Globus pallidus (tissue), 1 donor: Measurements from ENCODE around the gene ZNF469.
A peak's percentile ranks its signal among the peaks of the same experiment; 100 is the strongest.
"Not testable (repeated sequence)": the region's sequence is repeated elsewhere in the genome, so short reads cannot be mapped to it uniquely, and the experiment has no call there.

Experiments
- DNase-seq: peaks from one replicate; pipeline ENCODE4 v3.0.0-alpha.2; 2015; ENCODE audit warnings: low spot score

The ZNF469 gene

DNA sequence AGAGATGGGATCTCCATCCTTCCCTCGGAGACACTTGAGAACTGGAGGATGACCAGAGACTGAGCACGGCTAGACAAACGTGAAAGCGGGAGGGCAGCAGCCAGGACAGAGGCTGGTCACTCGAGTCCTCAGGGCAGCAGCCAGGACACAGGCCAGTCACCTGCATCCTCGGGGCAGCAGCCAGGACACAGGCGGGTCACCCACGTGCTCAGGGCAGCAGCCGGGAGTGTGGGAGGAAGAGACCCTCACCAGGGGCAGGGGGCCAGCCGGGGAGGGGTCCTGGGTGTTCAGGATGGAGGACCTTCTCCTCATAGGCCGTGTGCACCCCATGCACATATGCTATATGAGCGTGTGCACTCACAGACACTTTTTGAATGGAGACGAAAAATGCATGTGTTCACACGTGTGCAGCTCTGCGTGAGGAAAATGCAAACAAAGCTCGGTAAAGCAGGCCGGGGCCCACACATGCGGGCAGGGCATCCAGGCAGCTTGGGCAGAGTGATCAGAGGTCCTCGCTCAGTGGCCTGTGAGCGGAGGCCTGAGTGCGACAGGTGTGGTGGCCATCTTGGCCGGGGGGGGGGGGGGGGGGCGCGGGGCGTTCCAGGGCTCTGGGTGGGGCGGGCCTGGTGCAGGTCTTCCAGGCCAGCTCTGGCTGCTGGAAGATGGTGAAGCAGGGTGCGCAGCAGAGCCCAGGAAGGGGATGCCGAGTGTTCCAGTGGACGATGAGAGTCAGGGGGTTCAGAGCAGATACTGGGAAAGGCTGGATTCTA, 26.7 kb downstream of the ZNF469 start:
- no peak for DNase-seq

DNA sequence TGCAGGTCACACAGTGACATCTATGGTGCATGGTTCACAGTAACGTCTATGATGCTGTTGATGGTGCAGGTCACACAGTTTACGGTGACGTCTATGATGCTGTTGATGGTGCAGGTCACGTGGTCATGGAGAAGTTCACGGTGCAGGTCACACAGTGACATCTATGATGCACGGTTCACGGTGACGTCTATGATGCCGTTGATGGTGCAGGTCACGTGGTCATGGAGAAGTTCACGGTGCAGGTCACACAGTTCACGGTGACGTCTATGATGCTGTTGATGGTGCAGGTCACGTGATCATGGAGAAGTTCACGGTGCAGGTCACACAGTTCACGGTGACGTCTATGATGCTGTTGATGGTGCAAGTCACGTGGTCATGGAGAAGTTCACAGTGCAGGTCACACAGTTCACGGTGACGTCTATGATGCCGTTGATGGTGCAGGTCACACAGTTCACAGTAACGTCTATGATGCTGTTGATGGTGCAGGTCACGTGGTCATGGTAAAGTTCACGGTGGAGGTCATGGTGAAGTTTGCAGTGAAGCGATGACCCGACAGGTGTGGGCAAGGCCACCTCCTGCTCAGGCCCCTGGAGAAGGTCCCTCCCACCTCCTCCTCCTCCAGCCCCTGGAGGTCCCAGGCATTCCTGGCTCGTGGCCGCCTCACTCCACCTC, 27.7 kb downstream of the ZNF469 start:
- not testable (repeated sequence) for DNase-seq

DNA sequence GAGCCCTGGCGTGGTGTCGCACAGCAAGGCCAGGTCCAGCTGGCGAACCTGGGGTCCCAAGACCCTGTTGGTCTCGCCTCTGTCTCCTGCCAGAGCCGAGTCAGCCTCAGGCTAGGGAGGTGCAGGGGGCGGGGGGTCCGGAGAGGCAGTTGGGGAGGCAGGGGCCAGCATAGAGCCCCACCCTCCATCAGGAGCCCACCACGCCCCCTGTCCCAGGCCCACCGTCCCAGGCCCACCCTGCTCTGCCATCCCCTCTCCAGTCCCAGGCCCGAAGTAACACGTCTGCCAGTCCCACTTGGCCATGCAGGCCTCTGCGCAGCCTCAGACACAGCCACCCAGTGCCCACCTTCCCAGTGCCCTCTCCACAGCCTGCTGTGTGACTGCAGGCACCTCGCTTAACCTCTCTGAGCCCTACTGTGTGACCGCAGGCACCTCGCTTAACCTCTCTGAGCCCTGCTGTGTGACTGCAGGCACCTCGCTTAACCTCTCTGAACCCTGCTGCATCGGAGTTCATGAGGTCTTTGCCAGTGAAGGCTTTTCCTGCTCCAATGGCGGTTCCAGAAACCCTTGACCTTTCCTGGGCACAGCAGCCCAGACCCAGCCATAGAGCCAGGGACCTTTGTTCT, 29.3 kb downstream of the ZNF469 start:
- DNase-seq, result no peak

DNA sequence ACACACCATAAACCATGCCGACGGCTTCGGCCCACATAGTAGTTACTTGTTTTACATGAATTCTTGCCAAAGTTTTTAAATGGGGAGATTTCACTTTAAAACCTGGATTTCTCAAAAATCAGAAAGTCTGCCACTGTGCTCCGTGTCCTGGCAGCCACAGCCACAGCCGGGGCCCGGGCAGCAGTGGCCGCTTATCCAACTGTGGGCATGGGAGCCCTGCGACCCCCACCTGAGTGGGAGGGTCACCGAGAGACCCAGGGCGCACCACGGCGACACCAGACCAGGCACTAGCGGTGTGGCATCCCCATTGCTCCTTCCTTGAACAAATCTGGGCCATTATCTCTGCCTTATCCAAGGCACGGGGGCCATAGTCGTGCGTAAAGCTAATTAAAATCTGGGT, 30.0 kb downstream of the ZNF469 start:
- no peak for DNase-seq

DNA sequence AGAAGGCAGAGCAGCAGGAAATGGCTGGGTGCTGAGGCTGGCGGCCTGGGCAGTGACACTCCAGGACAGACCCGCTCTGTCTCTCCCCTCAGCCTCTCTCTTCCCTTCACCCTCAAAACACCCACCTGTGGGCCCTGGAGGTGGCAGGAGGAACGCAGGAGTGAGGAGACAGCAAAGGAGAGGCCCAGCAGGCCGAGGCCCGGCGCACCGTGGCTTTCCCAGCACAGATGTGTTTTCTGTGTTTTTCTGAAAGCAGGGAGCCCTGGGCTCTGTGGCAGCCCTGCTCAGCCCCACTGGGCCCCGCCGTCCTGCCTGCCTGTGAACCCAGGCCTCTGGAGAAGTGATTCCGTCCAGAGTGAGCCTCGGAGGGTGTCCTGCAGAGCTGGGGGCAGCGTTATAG, 30.5 kb downstream of the ZNF469 start:
- no peak for DNase-seq

DNA sequence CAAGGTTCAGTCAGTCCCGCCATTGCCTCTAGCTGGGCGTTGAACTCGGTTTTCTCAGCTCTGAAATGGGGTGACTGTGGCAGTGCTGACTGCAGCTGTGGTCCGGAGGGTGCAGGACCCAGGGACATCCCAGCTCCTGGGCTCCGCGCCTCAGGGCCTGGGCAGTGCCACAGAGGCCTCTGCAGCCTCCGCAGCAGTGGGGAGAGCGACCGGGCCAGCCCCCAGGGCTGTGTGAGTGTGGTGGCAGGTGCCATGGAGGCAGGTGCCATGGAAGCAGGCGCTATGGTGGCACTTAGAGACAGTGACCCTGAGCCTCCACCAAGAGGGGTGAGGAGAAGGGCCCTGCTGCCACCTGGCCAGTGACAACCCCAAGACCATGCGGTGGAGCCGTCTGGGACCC, 30.9 kb downstream of the ZNF469 start:
- DNase-seq, result no peak

DNA sequence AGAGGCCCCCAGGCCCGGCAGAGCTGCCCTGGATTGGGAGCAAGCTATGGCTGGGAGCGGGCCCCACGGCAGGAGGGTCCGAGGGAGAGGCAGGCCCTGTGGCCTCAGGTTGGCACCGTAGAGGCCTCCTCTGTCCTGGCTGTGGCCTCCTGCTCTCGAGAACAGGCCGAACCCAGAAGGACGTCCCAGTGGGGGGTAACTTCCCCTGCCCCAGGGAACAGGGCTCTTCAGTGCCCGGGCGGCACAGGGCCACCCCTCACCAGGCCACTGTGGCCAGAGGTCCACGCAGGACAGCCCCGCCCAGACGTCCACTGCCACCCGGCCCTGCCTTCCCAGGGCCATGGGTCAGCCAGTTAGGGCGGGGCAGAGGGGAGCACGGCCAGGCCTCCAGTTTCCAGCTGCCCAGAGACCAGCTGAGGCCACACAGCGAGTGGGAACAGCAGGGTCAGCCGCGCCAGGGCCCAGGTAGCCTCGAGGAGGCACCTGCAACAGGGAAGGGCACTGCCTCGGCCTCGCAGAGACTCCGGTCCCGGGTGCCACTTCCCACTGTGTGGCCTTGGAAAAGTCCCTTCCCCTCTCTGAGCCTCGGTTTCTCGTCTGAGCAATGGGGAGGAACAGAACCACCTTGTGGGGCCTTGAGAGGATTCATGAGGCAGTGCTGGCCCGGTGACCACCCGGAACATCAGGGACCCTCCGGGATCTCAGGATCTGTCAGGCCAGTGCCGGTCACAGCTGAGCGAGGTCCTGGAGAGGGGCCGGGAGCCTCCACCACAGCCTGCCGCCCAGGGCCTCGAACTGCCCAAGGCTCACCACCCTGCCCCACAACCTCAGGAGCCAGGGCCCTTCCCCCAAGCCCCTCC, 32.0 kb downstream of the ZNF469 start:
- DNase-seq, result no peak

DNA sequence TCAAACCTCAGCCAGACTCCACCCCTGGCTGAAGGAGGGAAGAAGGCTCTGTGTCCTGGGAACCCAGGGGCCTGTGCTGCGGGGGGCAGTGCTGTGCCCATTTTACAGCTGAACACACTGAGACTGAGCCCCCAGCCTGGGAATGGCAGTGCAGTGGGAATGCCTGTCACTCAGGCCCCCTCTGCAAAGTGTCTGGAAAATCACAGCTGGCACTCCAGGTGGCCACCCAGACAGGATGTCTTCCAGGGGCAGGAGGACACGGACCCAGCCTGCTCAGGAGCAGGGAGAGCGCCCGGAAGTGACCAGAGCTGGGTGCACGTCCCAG, 32.6 kb downstream of the ZNF469 start:
- no peak for DNase-seq

DNA sequence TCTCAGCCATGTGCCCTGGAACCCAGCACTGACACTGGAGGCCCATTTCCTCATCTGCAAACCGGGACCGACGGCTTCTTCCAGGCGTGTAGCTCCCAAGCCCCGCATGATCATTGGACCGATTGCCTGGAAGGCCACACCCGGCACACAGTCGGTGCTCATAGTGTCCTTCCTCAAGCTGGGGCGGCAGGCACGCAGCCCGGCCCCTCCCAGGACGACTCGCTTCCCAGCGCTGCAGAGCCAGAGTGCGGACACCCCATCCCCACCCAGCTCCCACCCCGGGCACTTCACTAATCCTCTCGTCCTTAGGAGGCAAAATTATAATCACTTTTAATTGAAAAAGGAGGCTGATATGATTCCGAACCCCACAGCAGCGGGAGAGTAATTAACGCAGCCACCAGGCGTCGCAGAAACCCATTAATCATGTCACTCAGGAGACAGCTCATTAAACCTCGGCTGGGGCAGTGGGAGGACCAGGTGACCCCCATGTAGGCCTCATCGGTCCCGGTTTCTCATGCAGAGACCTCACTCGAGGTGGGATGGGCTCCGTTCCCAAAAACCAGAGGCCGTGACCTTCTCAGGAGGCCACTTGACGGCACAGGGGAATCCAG, 33.1 kb downstream of the ZNF469 start:
- DNase-seq, result no peak

DNA sequence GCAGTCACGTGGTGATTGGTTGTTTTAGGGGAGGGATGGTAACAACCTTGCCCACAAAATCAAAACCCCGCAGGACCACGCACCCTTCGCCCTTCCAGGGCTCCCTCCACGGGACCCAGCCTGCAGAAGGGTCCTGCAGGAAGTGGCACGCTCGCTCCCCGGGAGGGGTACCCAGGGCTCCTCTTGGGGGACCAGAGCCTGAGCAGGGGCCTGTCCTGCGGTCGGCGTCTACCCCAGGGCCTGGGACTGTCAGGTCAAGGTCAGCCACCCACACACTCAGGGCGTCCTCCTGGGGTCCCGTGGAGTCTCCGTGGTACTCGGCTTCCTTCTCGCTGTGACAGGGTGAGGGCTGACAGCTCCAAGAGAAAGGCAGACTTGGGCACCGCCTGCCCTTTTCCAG, 33.9 kb downstream of the ZNF469 start:
- no peak for DNase-seq

DNA sequence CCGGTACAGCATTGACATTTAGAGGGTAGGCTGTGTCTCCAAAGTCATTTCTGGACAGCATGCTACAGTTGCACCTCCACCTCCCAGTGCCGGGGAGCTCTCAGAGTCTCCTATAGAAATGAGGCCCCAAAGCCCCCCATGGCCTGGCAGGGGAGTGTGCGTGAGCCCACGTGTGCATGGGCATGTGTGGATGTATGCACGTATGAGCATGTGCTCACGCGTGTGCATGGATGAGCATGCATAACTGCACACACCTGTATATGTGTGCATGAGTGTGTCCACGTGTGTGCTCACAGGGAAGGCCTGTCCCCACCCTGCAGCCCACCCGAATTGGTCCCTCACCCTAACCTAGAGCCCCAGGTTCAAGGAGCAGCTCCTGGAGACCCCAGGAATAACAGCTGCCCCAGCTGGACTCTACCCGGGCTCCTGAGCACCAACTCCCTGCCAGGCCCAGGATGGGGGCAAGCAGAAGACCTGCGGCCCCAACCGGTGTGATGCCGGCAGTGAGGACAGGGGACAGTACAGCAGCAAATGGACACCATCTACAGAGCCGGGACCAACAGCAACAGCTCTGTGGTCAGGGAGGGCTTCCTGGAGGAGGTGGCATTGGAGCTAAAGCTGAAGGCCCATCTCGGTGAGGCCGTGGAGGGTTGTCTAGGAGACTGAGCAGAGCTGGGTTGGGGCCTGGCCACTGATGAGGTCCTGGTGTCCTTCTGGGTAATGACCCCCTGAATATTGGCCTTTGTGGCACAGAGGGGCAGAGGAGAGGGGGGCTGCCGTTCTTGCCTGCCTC, 35.1 kb downstream of the ZNF469 start:
- no peak for DNase-seq

DNA sequence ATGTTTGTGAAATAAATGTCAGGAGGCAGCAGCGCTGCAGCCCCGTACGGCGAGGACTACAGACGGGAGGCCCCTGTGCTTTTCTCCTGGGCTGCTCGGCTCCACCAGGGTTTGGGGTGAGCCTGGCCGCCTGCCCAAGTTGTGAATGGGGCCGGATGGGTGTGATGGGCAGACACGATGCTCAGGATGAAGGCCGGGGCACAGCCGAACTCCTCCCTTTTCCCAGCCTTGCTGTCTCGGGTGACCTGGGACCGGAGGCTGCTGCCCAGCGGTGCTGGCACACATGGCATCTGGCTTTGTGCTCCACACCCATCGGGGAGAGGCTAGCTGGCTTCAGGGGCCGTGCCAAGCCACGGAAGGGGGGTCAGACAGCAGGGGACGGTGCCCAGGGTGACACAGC, 36.1 kb downstream of the ZNF469 start:
- DNase-seq, result no peak

DNA sequence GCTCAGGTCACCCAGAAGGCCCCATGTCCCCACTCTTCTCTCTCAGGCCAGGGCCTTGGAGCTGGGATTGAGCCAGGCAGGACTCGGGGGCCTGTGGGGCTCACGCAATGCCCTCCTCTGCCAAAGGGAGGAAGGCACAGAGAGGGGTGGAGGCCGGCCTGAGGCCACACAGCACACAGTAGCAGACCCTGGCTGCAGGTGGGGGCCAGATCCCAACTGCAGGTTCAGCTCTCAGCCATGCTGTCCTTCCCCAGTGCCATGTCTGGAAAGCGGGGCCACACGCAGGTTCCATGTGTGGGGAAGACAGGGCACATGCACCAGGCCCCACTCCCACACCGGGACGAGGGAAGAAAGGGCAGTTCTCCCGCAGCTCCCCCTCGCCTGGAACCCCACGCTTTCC, 37.0 kb downstream of the ZNF469 start:
- no peak for DNase-seq

DNA sequence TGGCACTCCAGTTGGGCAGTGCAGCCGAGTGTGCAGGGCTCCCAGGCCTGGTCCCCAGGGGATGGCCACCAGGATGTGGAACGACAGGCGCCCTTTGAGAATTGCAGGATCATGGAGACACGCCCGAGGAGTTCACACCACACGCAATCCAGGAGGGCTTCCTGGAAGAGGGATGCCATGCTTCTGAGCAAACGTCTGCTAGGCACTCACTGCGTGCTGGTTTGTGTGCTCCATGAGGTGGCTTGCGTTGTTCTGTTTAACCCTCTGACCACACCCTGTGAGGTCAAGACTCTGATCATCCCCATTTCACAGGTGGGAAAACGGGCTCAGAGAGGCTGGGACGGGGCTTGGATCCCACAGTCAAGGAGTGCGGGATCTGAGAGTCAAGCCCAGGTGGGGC, 37.7 kb downstream of the ZNF469 start:
- no peak for DNase-seq

DNA sequence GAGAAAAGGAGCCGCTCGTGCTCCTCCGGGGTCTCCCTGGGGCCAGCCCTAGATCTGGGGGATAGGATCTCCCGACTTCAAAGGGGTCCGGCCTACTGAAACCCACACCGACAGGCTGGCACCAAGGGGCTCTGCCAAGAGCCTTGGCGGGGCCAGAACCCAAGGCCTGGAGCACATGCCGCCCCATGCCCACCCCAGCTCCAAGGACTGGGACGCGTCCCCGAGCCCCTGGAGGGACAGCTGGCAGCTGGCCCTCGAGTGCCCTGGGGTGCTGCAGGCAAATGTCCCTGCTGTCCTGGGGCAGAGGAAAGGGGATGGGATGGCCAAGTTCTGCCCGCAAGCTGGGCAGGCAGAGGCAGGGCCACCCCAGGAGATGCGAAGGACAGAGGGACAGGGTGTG, 38.5 kb downstream of the ZNF469 start:
- no peak for DNase-seq

DNA sequence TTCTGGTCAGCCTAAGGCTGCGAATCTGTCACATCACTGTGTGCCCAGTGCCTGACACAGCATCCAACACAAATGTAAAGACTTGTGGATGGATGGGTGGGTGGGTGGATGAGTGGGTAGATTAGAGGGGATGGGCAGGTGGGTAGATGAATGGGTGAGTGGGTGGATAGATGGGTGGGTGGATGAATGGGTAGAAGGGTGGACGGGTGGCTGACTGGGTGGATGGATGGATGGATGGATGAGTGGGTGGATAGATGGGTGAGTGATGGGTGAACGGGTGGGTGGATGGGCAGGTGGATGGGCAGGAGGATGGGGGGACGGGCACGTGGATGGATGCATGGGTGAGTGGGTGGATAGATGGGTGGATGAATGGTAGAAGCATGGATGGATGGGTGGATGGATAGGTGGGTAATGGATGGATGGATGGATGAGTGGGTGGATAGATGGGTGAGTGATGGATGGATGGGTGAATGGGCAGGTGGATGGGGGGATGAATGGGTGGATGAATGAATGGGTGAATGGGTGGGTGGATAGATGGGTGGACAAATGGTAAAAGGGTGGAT, 39.2 kb downstream of the ZNF469 start:
- no peak for DNase-seq

DNA sequence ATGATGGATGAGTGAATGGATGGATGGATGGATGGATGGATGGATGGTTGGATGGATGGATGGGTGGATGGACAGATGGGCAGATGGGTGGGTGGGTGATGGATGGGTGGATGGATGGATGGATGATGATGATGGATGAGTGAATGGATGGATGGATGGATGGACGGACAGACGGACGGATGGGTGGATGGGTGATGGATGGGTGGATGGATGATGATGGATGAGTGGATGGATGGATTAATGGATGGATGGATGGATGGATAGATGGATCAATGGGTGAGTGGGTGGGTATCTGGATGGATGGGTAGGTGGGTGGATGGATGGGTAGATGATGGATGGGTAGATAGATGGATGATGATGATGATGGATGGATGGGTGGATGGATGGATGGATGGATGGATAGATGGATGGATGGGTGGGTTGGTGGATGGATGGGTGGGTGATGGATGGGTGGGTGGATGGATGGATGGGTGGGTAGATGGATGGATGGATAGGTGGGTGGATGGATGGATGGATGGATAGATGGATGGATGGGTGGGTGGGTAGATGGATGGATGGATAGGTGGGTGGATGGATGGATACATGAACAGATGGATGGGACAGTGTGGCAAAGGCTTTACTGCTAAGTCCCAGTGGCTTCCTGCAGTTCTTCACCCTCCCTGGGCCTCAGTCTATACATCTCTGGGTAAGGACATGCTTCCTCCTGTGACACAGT, 40.1 kb downstream of the ZNF469 start:
- DNase-seq, result no peak

DNA sequence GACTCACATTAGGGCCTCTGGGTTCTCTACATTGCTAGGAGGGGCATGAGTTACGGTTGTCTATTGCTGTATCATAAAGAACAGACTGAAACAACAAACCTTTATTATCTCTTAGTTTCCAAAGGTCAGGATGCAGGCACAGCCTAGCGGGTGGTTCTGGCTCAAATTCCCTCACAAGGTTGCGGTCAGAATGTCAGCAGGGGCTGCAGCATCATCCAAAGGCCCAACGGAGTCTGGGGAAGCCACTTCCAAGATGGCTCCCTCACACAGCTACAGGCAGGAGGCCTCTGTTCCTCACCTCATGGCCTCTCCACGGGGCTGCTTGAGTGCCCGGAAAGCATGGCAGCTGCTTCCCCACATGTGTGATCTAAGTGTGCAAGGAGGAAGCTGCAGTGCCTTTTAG, 40.7 kb downstream of the ZNF469 start:
- no peak for DNase-seq

DNA sequence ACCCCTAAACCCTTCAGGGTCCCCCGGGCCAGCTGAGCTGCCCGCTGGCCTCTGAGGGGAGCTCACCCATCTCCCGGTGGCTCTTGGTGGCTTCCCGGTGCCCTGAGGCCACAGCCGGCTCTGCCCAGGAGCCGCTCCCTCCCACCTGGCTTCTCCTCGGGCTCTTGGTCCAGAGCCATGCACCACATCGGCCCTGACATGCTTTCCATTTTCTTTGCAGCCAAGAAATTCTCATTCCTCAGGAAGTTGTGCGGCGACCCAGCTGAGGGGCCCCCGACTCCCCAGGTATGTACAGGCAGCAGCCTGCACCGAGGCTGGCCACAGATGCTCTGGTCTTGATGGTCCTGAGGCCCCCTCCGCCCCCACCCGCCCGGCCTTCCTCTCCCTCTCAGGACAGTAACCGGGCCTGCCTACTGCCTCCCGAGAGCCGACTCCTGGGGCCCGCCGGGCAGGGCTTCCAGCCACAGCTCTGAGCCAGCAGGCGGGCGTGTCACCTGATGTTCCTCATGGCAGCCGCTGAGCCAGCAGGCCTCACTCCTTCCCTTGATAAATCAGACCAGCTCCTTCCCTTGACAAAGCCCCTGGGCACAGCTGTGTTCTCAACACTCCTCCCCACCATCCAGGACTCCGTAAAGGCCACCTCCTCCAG, 42.0 kb downstream of the ZNF469 start:
- DNase-seq, result peak; percentile 31

DNA sequence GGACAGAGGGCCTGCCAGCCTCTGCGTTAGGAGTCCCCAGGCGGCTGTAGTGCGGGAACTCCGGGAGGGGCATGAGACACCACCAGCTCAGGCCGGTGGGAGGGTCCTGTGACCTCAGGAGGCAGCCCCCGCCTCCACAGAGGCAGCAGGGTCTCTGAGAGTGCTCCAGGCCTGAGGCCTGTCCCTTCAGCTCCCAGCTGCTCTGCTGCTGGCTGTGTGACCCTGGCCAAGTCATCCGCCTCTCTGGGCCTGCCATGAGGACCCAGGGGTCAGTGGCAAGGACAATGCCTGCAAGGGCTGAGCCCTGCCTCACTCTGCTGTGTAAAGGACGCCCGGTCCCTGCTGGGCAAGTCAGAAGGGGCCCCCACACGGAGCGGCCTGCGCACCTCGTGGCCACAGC, 43.3 kb downstream of the ZNF469 start:
- DNase-seq, result no peak
